ENCODE results near the gene SFTPA1.
"Not testable (repeated sequence)": the region's sequence is repeated elsewhere in the genome, so short reads cannot be mapped to it uniquely, and the experiment has no call there.

The SFTPA1 gene

GRCh38 chr10:79611193-79611976 lies 646 bp downstream of the SFTPA1 start:
- DNase-seq (ENCODE audit: low read depth) = not testable (repeated sequence)

- no peak for DNase-seq (ENCODE audit: low read depth)
Measured at GRCh38 chr10:79615577-79615976, 4.8 kb downstream of the SFTPA1 start.

GRCh38 chr10:79616164-79616563 lies 5.4 kb downstream of the SFTPA1 start:
- no peak for DNase-seq (ENCODE audit: low read depth)

- DNase-seq (ENCODE audit: low read depth) = not testable (repeated sequence)
Measured at GRCh38 chr10:79623663-79624062, 12.9 kb downstream of the SFTPA1 start.

GRCh38 chr10:79627075-79627474 lies 16.3 kb downstream of the SFTPA1 start:
- no peak for DNase-seq (ENCODE audit: low read depth)

- DNase-seq (ENCODE audit: low read depth) = no peak
Measured at GRCh38 chr10:79628083-79628482, 17.3 kb downstream of the SFTPA1 start.

- no peak for DNase-seq (ENCODE audit: low read depth)
Measured at GRCh38 chr10:79628988-79629954, 18.5 kb downstream of the SFTPA1 start.

- no peak for DNase-seq (ENCODE audit: low read depth)
Measured at GRCh38 chr10:79629955-79630327, 19.2 kb downstream of the SFTPA1 start.

- DNase-seq (ENCODE audit: low read depth) = not testable (repeated sequence)
Measured at GRCh38 chr10:79636654-79637199, 26.0 kb downstream of the SFTPA1 start.

GRCh38 chr10:79638318-79638717 lies 27.6 kb downstream of the SFTPA1 start:
- no peak for DNase-seq (ENCODE audit: low read depth)

GRCh38 chr10:79652695-79653094 lies 42.0 kb downstream of the SFTPA1 start:
- DNase-seq (ENCODE audit: low read depth) = not testable (repeated sequence)

- DNase-seq (ENCODE audit: low read depth) = not testable (repeated sequence)
Measured at GRCh38 chr10:79663287-79663686, 52.5 kb downstream of the SFTPA1 start.

- not testable (repeated sequence) for DNase-seq (ENCODE audit: low read depth)
Measured at GRCh38 chr10:79664686-79665085, 53.9 kb downstream of the SFTPA1 start.
